Breast epithelium (tissue), 4 donors: ENCODE results near the gene PIP5K1B. TPM values are rescaled to one million over a fixed set of nuclear protein-coding genes. Genes with fewer than 3 reads are reported as not detected.

Experiments used
- DNase-seq, 2 donors: peaks; one replicate each; pipeline ENCODE4 v3.0.0-alpha.2; 2019; ENCODE audit warnings: low spot score in 2 of 2
- H3K27ac ChIP-seq, 2 donors: fragments of 200-600 bp; sonication (generic) in 1 of 2; one replicate each; pipeline ENCODE4 v1.5.1; 2016 to 2019; ENCODE audit warnings: mild to moderate bottlenecking in 1 of 2
- H3K27me3 ChIP-seq, 2 donors: fragments of 200-600 bp; sonication (generic) in 1 of 2; one replicate each; pipeline versions ENCODE4 v1.5.1 to v1.6.0; 2017 to 2019; ENCODE audit warnings: control low read depth in 1 of 2, mild to moderate bottlenecking in 1 of 2
- H3K36me3 ChIP-seq: fragments of 200-600 bp; one replicate; pipeline ENCODE4 v1.5.1; 2019
- H3K4me1 ChIP-seq, 2 donors: fragments of 200-600 bp; sonication (generic); one replicate each; pipeline ENCODE4 v1.5.1; 2016 to 2019; ENCODE audit warnings: control low read depth in 1 of 2
- H3K4me3 ChIP-seq, 3 donors: fragments of 200-600 bp; sonication (generic); 1 replicate in 2 of 3; 2 replicates in 1 of 3; pipeline ENCODE4 v1.5.1; 2016 to 2019; ENCODE audit warnings: mild to moderate bottlenecking in 3 of 3, moderate library complexity in 2 of 3
- H3K9me3 ChIP-seq, 2 donors: fragments of 200-600 bp; sonication (generic) in 1 of 2; one replicate each; pipeline ENCODE4 v1.5.1; 2016 to 2019; ENCODE audit warnings: control low read depth in 1 of 2
- POLR2A ChIP-seq: fragments of 450-650 bp; IDR thresholded peaks from one replicate; pipeline ENCODE4 v1.6.1; 2016; ENCODE audit warnings: antibody characterized with exemption, mild to moderate bottlenecking, moderate library complexity
- POLR2AphosphoS5 ChIP-seq, 3 donors: sonication (generic); formaldehyde crosslinking; IDR thresholded peaks; one replicate each; pipeline ENCODE4 v1.6.1; 2017; ENCODE audit warnings: antibody characterized with exemption in 3 of 3
- intact Hi-C: fragments of 100-400 bp; cut with DNase I; formaldehyde crosslinking; loops from one replicate; pipeline ENCODE4 v1.15.1; 2023; ENCODE audit warnings: low total_unique reads
- total RNA-seq, 3 donors: library from RNA; depleted of rRNA; stranded (reverse); fragments of >200 nt; gene quantifications; one replicate each; pipeline ENCODE4 v1.1.0, GENCODE V29; 2016
- TF ChIP-seq, protein P1 (sequence below), 3 donors: fragments of 450-650 bp; IDR thresholded peaks; one replicate each; pipeline ENCODE4 v1.5.1; 2016 to 2017; ENCODE audit warnings: antibody characterized with exemption in 3 of 3, mild to moderate bottlenecking in 3 of 3, moderate library complexity in 3 of 3

Gene PIP5K1B
- total RNA-seq, 3 donors from 2014 or later: 0.80 to 11.1 (median 9.8) TPM

DNA sequence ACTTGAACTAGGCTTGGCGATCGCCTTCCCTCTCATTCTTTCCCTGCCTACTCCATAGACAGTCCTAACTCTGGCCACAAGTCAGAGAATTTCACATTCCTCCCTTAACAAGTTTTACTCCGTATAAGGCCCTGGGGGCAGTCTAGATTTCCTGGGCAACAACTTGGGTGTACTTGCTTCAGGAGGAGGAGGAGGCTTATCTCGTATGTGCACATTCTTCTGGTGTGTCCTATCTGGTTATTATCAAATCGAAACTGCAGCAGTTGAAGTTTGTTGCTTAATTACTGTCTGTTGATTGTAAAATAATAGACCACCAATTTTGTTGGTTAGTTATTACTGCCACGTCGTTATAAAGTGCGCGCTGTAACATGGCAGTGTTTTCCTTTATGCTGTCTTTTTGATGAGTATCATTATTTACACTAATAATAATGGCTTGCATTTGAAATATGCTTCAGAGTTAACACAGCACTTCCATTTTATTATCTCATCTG is 42.0 kb downstream of the PIP5K1B start:
- H3K36me3 ChIP-seq: no peaks in the 10 kb centered on the region
- H3K9me3 ChIP-seq: no peaks in the 10 kb centered on the region
- H3K27me3 ChIP-seq: no peaks in the 10 kb centered on the region
- TF ChIP-seq POLR2A (no peak), POLR2AphosphoS5 (IDR thresholded peaks at IDR 0.05) (no peak)
- TF ChIP-seq, protein P1, sequence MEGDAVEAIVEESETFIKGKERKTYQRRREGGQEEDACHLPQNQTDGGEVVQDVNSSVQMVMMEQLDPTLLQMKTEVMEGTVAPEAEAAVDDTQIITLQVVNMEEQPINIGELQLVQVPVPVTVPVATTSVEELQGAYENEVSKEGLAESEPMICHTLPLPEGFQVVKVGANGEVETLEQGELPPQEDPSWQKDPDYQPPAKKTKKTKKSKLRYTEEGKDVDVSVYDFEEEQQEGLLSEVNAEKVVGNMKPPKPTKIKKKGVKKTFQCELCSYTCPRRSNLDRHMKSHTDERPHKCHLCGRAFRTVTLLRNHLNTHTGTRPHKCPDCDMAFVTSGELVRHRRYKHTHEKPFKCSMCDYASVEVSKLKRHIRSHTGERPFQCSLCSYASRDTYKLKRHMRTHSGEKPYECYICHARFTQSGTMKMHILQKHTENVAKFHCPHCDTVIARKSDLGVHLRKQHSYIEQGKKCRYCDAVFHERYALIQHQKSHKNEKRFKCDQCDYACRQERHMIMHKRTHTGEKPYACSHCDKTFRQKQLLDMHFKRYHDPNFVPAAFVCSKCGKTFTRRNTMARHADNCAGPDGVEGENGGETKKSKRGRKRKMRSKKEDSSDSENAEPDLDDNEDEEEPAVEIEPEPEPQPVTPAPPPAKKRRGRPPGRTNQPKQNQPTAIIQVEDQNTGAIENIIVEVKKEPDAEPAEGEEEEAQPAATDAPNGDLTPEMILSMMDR (IDR thresholded peaks at IDR 0.05): no peak
- H3K4me3 ChIP-seq: peak overlapping the region in 1 of 3 donors; percentile 44
- intact Hi-C loops: no loop called here
- no peaks in the 10 kb centered on the region for H3K4me1 ChIP-seq
- peak overlapping the region; percentile 67 to 82 for H3K27ac ChIP-seq
- DNase-seq: peak in 1 of 2 donors; percentile 50

DNA sequence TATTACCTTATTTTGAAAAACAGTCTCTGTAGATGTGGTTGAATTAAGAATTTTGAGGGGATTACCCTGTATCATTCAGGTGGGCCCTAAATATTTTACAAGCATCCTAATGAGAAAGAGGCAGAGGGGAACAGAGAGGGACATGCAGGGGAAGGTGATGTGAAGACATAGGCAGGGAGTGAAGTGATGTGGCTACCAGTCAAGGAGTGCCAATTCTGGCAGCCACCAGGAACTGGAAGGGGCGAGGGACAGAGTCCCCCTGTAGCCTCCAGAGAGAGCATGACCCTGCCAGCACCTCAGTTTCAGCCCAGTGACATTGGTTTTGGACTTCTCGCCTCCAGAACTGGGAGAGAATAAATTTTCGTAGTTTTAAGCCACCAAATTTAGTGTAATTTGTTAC is 44.1 kb downstream of the PIP5K1B start:
- Histone ChIP-seq H3K4me3 (no peak overlapping the region), H3K27ac (peak overlapping the region; percentile 11 to 84), H3K9me3 (no peaks in the 10 kb centered on the region), H3K4me1 (no peaks in the 10 kb centered on the region), H3K36me3 (no peaks in the 10 kb centered on the region), H3K27me3 (no peaks in the 10 kb centered on the region)
- intact Hi-C loops: no loop called here
- no peak for DNase-seq
- TF ChIP-seq POLR2A: no peak
- TF ChIP-seq POLR2AphosphoS5 (IDR thresholded peaks at IDR 0.05): no peak

DNA sequence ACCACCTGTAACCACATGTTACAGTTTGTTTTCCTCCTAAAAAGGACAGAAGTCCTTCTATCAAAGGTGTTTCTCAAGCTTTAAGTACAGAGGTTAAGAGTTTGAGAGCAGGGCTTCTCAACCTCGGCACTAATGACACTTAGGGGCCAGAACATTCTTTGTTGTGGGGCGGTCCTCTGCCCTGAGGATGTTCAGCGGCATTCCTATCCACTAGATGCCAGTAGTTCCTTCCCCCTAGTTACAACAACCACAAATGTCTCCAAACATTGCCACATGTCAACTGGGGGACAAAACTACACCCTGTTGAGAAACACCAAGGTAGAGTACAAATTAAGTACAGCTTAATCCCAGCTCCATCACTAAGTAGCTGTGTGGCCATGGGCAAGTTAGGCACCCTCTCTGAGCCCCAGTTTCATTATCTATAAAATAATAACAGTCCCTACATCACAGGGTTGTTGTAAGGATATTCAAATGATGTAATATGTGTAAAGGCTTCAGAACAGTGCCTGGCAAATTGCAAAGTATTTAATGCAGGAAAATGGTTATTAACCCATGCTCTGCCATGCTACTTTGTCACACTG is 44.6 kb downstream of the PIP5K1B start:
- H3K27ac ChIP-seq: peak overlapping the region; percentile 11 to 84
- H3K36me3 ChIP-seq: no peaks in the 10 kb centered on the region
- no peaks in the 10 kb centered on the region for H3K27me3 ChIP-seq
- no peaks in the 10 kb centered on the region for H3K9me3 ChIP-seq
- H3K4me3 ChIP-seq: no peak overlapping the region
- DNase-seq: peak in 1 of 2 donors; percentile 64
- TF ChIP-seq POLR2AphosphoS5 (IDR thresholded peaks at IDR 0.05) (no peak), POLR2A (no peak)
- TF ChIP-seq, protein P1 (IDR thresholded peaks at IDR 0.05): no peak
- H3K4me1 ChIP-seq: no peaks in the 10 kb centered on the region
- intact Hi-C loops: no loop called here

DNA sequence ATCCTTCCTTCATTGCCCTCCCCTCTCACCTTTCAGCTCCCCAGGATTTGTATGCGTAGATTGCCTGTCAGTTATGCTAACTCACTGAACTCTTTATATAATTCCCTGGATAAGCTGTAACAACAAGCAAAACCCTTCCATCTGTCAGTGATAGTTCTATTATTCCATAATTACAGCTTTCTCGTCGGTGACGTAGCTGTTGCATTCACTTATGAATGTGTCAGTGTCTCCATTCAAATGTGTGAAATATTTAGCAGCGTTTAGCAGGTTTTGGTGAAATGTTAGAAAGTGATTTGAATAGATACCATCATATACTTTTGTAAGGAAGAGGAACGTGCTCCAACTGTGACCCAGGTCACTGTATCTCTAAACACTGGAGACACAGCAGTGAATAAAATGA is 45.2 kb downstream of the PIP5K1B start:
- Histone ChIP-seq H3K27me3 (no peaks in the 10 kb centered on the region), H3K9me3 (no peaks in the 10 kb centered on the region), H3K4me3 (no peak overlapping the region), H3K27ac (peak overlapping the region in 1 of 2 donors; percentile 84), H3K4me1 (no peaks in the 10 kb centered on the region), H3K36me3 (no peaks in the 10 kb centered on the region)
- no peak for DNase-seq
- TF ChIP-seq POLR2AphosphoS5 (IDR thresholded peaks at IDR 0.05) (no peak), POLR2A (no peak)
- TF ChIP-seq, protein P1 (IDR thresholded peaks at IDR 0.05): no peak
- intact Hi-C loops: no loop called here

DNA sequence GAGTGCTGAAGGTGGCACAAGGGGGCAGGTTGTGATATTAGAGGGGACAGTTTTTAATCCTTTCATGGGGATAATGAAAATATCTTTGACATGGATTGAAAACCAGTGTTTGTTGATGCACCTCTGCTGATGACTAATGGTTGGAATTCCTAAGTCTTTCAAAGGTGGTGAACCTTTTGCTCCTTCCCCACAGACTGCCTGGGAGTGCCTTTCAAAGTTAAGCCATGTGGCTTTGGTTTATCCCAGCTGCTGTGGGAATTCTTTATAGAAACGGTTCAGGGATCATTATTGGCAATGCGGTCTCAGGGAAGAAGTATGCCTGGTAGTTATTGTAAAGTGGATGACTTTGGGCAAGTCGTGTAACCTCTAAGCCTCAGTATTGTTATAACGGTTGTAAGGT is 45.7 kb downstream of the PIP5K1B start:
- Histone ChIP-seq H3K27ac (no peak overlapping the region), H3K9me3 (no peaks in the 10 kb centered on the region), H3K36me3 (no peaks in the 10 kb centered on the region), H3K4me1 (no peaks in the 10 kb centered on the region), H3K4me3 (no peak overlapping the region), H3K27me3 (no peaks in the 10 kb centered on the region)
- intact Hi-C loops: no loop called here
- TF ChIP-seq POLR2AphosphoS5 (IDR thresholded peaks at IDR 0.05) (no peak), POLR2A (no peak)
- TF ChIP-seq, protein P1 (IDR thresholded peaks at IDR 0.05): no peak
- DNase-seq: no peak
